H1 (cell line): ENCODE data around the gene CDK5R1. TPM values are rescaled to one million over a fixed set of nuclear protein-coding genes. Genes with fewer than 3 reads are reported as not detected.

ENCODE experiments used
- CBX5 ChIP-seq: fragments of 300-800, 300-1000 bp; sonication (generic); IDR thresholded peaks from 2 replicates; pipeline ENCODE4 v1.7.1; 2016; ENCODE audit warnings: antibody characterized with exemption, low read length, low read depth
- EP300 ChIP-seq, 2 experiments: IDR thresholded peaks; 1 replicate in 1 of 2; 2 replicates in 1 of 2; pipeline ENCODE4 v1.6.1; 2011 to 2012; ENCODE audit warnings: low read depth in 2 of 2, low read length in 2 of 2, mild to moderate bottlenecking in 2 of 2, borderline replicate concordance in 1 of 2, inconsistent platforms in 1 of 2, moderate library complexity in 1 of 2
- EZH2 ChIP-seq: fragments of 200-600 bp; sonication (generic); IDR thresholded peaks from 2 replicates; pipeline ENCODE4 v1.7.1; 2012; ENCODE audit warnings: low read depth, mild to moderate bottlenecking, moderate library complexity, low read length, inconsistent platforms; ENCODE audit not compliant: severe bottlenecking
- JUN ChIP-seq: IDR thresholded peaks from 2 replicates; pipeline ENCODE4 v1.6.1; 2011; ENCODE audit warnings: low read depth, mild to moderate bottlenecking, improper control_type of control experiment, low read length
- JUND ChIP-seq: IDR thresholded peaks from 2 replicates; pipeline ENCODE4 v1.6.1; 2011; ENCODE audit warnings: mild to moderate bottlenecking, improper control_type of control experiment, low read length
- KDM4A ChIP-seq: IDR thresholded peaks from one replicate; pipeline ENCODE4 v1.7.1; 2012; ENCODE audit warnings: low read depth, mild to moderate bottlenecking, moderate library complexity, low read length, inconsistent platforms; ENCODE audit not compliant: severe bottlenecking
- MAFK ChIP-seq: IDR thresholded peaks from 2 replicates; pipeline ENCODE4 v1.6.1; 2012; ENCODE audit warnings: low read depth, mild to moderate bottlenecking, improper control_type of control experiment, low read length
- MAX ChIP-seq: IDR thresholded peaks from 2 replicates; pipeline ENCODE4 v1.6.1; 2012; ENCODE audit warnings: inconsistent platforms
- PHF8 ChIP-seq: fragments of 200-600 bp; sonication (generic); conservative IDR thresholded peaks from 2 replicates; pipeline ENCODE4 v1.7.1; 2012; ENCODE audit warnings: low read depth, mild to moderate bottlenecking, inconsistent platforms, low read length, moderate library complexity
- SAP30 ChIP-seq: fragments of 300-600 bp; sonication (generic); IDR thresholded peaks from 2 replicates; pipeline ENCODE4 v1.7.1; 2012; ENCODE audit warnings: low read length, moderate library complexity, mild to moderate bottlenecking, inconsistent platforms; ENCODE audit not compliant: insufficient read depth, insufficient replicate concordance
- SP1 ChIP-seq: IDR thresholded peaks from 2 replicates; pipeline ENCODE4 v1.6.1; 2011; ENCODE audit warnings: low read depth, low read length
- SP4 ChIP-seq: IDR thresholded peaks from 2 replicates; pipeline ENCODE4 v1.6.1; 2012; ENCODE audit warnings: low read length, inconsistent platforms
- SUZ12 ChIP-seq: fragments of 200-600 bp; sonication (generic); IDR thresholded peaks from 2 replicates; pipeline ENCODE4 v1.6.1; 2012; ENCODE audit warnings: mild to moderate bottlenecking, inconsistent platforms, low read length, moderate library complexity, mixed read lengths
- TAF1 ChIP-seq: IDR thresholded peaks from 2 replicates; pipeline ENCODE4 v1.6.1; 2011; ENCODE audit warnings: mild to moderate bottlenecking, low read depth, low read length
- YY1 ChIP-seq: IDR thresholded peaks from 2 replicates; pipeline ENCODE4 v1.6.1; 2011; ENCODE audit warnings: low read depth, mild to moderate bottlenecking, low read length
- polyA plus RNA-seq, 7 experiments: library from polyadenylated mRNA; depleted of rRNA in 3 of 7; stranded (reverse) in 5 of 7; unstranded in 2 of 7; fragments of >200 nt in 5 of 7; fragments of 200-250 nt in 2 of 7; gene quantifications; 1 replicate in 5 of 7; 2 replicates in 1 of 7; 4 replicates in 1 of 7; pipeline versions ENCODE4 v1.2.1 to v1.2.3, GENCODE V29; 2011 to 2013; ENCODE audit warnings: missing spikeins in 2 of 7, mixed read lengths in 2 of 7
- total RNA-seq: library from RNA; stranded (reverse); fragmentation: NEBNext Ultra II Directional; extraction: Animal tissue kit (Norgen Biotek cat#: 25700); gene quantifications from 2 replicates; pipeline ENCODE4 v1.2.1, GENCODE V29; 2021
- TF ChIP-seq, protein P1 (sequence below): IDR thresholded peaks from 2 replicates; pipeline ENCODE4 v1.6.1; 2012; ENCODE audit warnings: inconsistent platforms

The CDK5R1 gene
- total and polyA plus RNA-seq, 2 of the 8 experiments (the other 6 are each of a cell fraction or from before 2014, with no cell fraction given): 2.7 to 9.9 TPM

DNA sequence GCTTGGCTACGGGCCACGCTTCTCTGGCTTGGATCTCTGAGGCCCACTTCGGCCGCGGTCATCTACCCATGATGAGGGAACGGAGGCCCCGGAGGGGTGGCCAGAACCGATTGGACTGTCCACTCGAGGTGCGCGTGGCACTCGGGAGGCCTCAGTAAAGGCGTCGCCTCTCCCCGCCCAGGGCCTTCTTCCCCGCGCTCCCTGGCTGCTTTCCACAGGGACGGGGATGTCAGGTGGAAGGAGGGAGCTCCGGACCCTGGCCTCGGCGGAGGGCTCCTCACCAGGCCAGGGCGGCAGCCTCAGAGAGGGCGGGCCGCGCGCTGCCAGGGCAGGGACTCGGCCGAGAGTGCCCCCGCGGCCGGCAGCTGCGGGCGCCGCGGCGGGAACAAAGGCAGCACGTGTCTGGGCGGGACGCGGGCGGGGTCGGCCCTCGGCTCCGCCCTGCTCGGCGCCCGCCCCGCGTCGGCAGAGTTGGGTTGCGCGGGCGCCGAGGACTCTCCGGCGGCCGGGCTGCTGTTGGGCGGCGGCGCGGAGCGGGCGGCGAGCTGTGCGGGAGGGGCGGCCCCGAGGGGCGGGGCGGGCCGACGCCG, 587 bp upstream of the CDK5R1 start (continued):
- TF ChIP-seq CBX5 (no peak), EP300 (IDR thresholded peaks at IDR 0.05; ENCODE audit: borderline replicate concordance in 1 of 2, low read depth in 2 of 2, low read length in 2 of 2) (no peak), JUND (no peak), MAX (peak; percentile 88), SUZ12 (no peak), SAP30 (no peak), YY1 (no peak), SP4 (no peak), TAF1 (peak; percentile 65), EZH2 (no peak), SP1 (0 out of 2 replicates have a peak, but pooled peaks have one; percentile 14), KDM4A (peak; percentile 45), PHF8 (peak; percentile 16; the same call in 1 of the 2 replicates), MAFK (no peak), JUN (no peak)
- TF ChIP-seq, protein P1, sequence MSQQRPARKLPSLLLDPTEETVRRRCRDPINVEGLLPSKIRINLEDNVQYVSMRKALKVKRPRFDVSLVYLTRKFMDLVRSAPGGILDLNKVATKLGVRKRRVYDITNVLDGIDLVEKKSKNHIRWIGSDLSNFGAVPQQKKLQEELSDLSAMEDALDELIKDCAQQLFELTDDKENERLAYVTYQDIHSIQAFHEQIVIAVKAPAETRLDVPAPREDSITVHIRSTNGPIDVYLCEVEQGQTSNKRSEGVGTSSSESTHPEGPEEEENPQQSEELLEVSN: peak; percentile 63; the same call in 1 of the 2 replicates
